RCC 7860 (cell line): ENCODE data around the gene ST3GAL3.

Experiments used
- DNase-seq: peaks from one replicate; pipeline ENCODE4 v3.0.0-alpha.2; 2015; ENCODE audit warnings: low spot score
- FAIRE-seq: peaks from 2 replicates; lab custom pipeline; 2012; peaks lifted over from hg19 to GRCh38; lab: Jason Lieb, UNC

The ST3GAL3 gene

DNA sequence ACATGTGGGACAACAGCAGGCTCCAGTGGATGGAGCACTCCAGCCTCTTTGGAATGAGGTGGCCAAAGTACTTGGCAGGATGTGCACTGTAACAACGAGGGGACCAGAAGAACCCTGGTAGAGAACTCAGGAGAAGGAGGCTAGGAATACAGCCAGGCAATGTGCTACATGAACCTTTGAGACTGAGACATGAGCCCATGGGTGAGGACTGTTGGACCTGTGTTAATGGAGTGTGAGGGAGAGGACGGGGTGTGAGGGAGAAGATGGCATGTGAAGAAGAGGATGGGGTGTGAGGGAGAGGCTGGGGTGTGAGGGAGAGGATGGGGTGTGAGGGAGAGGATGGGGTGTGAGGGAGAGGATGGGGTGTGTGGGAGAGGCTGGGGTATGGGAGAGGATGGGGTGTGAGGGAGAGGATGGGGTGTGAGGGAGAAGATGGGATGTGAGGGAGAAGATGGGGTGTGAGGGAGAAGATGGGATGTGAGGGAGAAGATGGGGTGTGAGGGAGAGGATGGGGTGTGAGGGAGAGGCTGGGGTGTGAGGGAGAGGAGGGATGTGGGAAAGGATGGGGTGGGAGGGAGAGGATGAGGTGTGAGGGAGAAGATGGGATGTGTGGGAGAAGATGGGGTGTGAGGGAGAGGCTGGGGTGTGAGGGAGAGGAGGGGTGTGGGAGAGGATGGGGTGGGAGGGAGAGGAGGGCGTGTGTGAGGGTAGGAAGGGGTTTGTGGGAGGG, 164.0 kb downstream of the ST3GAL3 start:
- FAIRE-seq = no peak
- no peak for DNase-seq

DNA sequence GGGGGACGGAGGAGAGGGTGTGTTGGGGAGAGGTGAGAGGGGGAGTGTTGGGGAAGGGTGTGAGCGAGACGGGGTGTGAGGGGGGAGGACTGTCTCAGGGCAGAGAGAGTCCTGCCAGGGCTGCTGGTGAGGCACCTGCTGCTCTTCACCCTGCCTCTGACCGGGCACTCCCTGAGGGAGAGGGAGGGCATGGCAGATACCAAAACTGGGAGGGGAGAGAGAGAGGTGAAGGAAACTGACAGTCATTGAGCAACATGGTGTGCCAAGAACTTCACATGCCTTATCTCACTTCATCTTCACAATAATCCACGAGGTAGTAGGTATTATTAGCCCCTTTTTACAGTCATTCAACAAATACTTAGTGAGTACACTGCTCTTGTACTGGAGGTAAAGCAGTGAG, 164.9 kb downstream of the ST3GAL3 start:
- no peak for DNase-seq
- no peak for FAIRE-seq

DNA sequence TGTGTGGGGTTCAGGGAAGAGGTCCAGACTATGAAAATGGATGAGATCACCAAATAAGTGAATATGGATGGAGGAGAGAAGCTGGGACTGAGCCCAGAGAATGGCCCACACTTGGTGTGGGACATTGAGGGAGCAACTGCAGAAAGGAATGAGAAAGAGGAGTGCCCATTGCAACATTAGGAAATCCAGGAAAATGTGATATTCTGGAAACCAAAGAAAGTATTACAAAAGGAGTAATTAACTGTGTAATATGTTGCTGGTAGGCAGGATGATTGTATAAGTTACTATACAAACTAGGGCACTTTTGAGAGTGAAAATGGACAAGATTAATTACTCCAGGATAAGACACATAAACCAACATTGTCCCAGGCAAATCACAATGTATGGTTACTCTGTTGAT, 166.5 kb downstream of the ST3GAL3 start:
- no peak for FAIRE-seq

DNA sequence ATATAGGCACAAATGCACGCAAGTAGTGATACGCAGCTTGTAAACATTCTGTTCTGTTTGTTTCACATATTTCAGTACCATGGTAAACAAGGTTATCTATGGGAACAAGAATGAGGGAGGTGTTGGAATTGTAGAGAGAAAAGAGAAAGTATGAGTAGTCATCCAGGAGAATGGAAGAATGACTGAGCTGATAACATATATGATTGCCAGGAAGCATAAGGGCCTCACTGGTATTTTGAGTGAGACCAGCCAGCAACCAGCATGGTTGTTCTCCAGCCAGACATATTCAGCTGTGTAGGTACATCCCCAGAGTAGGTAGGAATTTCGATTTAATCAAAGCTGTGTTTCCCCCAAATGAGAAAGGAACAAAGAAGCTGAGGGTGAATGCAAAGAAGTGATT, 167.4 kb downstream of the ST3GAL3 start:
- no peak for DNase-seq
- FAIRE-seq = no peak

More for the DNA sequence above, 166.5 kb downstream of the ST3GAL3 start:
- DNase-seq = no peak

DNA sequence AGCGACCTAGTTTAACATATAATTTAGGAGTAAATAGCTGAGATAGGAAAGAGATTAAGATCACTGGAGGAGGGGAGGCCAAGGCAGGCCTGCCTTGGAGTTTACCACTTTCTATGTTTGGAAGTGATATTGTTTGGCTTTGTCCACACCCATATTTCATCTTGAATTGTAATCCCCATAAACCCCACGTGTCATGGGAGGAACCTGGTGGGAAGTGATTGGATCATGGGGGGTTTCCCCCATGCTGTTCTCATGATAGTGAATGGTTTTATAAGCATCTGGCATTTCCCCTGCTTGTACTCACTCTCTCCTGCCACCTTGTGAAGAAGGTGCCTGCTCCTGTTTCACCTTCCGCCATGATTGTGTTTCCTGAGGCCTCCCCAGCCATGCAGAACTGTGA, 168.0 kb downstream of the ST3GAL3 start:
- no peak for DNase-seq
- no peak for FAIRE-seq

DNA sequence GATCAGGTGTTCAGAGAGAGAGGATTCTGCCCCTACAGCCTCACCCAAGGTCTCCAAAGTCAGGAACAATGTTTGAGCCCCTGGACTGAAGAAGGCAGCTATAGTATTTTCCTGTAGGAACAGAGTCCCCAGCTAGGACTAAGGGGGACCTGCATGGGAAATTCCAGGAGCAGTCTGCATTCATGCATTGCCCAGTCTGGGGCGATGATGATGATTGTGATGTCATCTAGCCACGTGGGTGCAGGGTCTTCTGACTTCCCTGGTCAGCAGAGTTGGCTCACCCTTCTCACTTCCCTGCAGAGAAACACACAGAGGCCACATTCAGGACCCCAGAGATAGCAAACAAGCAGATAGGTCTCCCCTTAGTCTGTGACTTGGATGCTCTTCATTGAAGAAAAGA, 169.8 kb downstream of the ST3GAL3 start:
- FAIRE-seq = no peak
- no peak for DNase-seq

DNA sequence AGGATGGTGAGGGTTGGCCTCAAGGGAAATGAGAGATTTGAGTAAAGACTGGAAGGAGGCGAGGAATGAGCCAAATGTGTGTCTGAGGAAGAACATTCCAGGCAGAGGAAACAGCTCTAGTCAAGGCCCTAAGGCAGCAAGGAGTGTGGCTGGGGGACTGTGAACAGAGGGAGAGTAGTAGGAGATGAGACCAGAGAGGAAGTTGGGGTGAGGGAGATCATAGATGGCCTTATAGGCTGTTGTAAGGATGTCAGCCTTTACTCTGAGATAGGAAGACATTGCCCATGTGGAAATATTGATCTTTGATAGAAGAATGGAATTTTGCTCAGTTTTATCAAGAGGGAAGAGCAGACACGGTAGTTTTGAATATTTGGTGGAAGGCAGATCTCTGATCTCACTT, 171.1 kb downstream of the ST3GAL3 start:
- FAIRE-seq (no peak), DNase-seq (no peak)

DNA sequence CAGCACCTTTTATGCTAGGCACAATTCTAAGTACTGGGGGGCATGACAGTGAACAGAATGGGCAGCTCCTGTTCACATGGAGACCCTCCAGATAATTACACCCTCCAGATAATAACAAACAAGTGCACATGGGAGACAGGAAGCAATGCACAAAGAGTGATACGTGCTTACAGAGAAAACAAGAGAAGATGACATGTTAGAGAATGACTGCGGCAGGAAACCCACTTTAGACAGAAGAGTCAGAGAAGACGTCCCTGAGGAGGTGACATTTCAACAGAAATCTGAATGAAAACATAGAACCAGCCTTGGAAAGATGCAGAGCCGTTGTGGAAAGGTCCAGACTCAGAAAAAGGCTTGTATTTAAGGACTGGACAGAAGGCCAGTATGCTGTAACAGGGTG, 171.5 kb downstream of the ST3GAL3 start:
- FAIRE-seq (no peak), DNase-seq (no peak)

DNA sequence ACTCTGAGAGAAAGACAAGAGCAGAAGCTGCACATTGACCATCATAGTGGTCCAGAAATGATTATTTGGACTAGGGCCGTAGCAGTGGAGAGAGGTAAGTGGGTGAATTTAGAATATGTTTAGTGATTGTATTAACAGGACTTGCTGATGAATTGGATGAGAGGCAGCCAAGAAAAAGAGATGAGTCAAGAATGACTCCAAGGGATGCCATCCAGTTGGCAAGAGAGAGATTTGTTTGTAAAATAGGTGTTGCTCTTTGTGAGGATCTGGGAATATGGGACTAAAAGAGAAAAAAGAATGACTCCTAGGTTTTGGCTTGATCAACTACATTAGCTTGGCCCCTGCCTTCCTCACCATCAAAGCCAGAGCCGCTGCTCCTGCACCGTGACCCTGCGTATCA, 172.1 kb downstream of the ST3GAL3 start:
- peak; percentile 13 for DNase-seq
- no peak for FAIRE-seq

DNA sequence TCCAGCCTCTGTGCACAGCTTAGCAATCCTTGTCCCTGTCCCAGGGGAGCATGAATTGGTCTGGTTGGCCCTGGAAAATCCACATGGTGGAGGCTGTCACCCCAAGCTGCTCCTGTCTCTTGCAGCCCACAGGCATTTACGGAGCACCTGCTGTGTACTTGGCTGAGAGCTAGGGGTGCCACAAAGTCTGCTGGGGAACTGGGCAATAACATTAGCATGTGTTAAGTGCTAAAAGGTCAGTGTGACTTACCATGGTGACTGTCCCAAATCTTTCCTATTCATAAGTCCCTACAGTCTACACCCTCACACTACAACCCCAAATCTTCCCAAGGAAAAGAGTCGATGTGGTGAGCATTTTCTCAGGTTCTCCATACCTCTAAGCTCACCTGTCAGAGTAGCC, 172.7 kb downstream of the ST3GAL3 start:
- FAIRE-seq (no peak), DNase-seq (no peak)

DNA sequence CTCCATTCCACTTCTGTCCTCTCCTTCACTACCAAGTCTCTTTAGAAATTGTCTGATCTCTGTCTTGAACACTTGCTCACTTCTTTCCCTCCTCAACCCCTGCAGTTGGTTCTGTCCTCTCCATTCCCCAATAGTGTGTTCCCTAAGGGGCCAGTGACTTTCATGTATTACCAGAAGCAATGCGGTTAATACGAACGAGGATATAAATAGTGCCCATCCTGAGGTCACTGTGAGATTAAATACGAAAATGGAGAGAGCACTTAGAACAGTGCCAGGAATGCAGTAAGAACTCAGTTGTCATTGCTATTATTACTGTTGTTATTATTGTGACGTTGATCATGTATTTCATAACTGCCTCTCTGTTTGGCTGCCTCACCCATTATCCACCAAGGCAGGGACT, 173.3 kb downstream of the ST3GAL3 start:
- no peak for DNase-seq
- FAIRE-seq = no peak

DNA sequence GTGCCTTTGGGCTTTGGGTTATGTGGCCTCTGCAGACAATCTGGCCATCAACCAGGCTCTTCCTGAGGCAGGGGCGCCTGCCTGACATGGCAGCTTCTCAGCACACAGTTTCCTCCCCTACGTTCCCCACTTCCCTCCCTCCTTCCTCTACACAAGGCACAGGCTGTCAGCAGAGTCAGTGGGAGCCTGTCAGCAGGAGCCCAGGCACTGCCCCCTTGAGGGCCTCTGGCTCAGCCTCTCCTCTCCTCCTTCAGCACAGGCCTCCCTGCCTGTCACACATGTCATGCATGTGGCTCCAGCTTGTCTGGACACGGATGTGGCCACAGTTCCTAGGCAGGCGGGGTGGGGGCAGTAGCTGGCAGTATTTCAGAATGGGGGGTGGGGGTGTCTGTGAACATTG, 174.1 kb downstream of the ST3GAL3 start:
- DNase-seq (no peak), FAIRE-seq (no peak)

DNA sequence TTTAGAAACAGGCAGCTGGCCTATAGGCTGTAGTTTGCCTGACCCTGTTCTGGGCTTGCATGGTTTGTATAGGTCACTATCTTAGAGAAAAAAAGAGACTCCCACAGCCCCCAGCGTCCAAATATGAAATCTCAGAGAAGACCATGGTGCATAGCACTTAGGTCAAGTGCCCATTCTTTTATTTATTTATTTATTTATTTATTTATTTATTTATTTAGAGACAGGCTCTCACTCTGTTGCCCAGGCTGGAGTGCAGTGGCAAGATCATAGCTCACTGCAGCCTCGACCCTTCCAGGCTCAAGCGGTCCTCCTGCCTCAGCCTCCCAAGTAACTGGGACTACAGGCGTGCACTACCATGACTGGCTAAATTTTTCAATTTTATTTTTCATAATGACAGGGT, 175.4 kb downstream of the ST3GAL3 start:
- FAIRE-seq = no peak

DNA sequence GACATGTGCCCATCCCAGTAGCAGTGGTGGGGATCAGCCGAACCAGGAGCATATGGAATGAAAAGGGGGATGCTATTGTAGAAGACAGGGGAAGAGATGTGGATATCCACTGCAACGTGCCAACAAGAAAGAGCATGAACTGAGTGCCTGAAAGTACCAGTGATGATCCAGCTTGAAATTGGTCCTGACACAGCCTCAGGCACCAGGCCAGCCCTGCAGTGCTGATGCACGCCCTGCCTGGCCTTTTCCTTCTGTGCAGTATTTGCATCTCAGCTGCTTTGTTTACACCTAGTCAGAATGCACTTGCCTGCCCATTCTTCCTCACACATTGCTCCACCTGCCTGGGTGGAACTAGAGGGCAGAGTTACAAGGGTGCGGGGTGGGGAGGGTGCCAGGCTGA, 176.0 kb downstream of the ST3GAL3 start:
- DNase-seq = no peak
- FAIRE-seq = no peak

More for the DNA sequence above, 175.4 kb downstream of the ST3GAL3 start:
- no peak for DNase-seq

DNA sequence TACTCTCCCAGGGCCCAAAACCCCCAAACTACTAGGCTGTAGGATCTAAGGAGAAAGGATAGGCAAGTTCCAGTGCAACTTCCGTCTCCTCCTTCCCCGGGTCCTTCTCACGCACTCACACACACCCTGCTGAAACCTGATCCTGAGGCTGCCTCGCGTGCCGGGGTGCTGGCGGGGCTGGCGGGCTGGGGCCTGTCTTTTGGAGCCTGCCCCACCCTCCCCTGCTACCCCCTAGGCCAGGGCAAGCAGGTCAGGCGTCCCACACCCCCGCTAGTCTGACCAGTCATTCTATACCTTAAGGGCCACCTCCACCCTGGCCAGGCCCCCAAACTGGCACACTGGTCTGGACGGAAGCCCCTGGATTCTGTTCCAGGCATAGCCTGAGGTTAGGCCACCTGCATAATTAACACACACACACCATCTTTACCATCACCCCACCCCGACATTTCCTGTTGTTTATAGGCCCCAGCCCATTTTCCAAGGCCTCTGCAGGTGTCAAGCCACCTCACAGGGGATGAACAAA, 178.0 kb downstream of the ST3GAL3 start:
- FAIRE-seq (no peak), DNase-seq (no peak)

DNA sequence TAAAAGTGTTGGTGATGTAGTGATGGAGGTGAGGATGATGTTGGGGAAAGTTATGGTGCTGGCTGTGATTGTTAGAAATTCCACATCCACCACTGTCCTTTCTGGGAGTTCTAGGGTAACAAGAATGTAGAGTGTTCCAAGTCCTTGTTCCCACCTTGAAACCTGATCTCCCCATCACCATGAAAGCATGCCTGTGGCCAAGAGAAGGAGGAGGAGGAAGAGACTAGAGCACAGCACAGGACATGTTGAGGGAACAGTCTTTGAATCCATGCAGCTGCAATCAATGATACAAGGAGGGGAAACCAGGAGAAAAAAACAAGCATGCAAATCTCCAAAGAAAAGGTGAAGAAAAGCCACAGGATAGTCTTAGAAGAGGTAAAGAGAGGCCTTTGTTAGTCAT, 180.4 kb downstream of the ST3GAL3 start:
- no peak for DNase-seq
- no peak for FAIRE-seq

DNA sequence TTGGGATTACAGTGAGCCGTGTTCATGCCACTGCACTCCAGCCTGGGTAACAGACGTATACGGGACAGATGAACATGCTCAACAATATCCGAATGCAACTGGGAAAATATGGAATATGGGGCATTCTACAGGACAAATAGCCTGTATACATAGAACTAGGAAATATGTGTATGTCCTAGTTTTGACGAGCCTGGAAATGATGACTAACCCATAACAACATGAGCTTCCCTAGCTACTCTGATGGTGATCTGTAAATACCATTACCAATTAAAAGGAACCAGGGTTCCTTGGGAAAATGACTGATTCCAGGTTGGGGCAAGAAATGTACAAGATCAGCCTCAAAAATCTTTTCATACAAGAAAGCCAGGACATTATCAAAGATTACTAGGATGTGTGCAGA, 183.5 kb downstream of the ST3GAL3 start:
- no peak for FAIRE-seq
- DNase-seq = no peak

DNA sequence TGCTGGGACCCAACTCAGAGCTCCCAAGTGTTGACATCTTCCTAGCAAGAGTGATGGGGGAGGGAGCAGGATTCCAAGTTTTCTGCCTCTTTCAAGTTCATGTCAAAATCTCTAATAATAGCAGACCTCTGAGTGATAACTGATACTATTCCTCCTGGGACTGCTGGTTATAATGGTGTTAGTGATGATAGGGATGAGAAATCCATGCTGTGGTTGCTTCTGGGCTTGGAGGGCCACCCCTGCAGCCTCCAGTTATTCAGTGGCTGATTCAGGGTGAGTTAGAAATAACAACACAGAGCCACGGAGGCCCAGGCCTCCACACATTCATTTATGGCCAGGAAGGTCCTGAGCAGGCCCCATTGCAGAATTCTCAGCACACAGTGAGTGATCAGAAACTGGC, 185.7 kb downstream of the ST3GAL3 start:
- FAIRE-seq = no peak

DNA sequence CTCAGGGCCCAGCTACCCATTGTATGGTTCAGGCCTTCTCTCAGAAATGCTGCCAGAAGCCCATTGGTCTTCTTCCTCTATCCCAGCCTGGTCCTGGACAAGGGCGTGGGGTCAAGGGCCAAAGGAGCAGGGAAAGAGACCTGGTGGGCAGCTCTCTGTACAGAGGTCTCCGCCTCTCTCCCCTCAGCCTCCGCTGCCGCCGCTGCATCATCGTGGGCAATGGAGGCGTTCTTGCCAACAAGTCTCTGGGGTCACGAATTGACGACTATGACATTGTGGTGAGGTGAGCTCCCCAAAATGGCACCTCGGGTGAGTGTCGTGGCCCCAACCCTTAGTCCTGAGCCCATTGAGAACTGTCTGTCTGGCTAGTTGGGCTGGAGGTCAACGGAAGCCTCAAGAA, 191.6 kb downstream of the ST3GAL3 start:
- no peak for DNase-seq
- no peak for FAIRE-seq

More for the DNA sequence above, 185.7 kb downstream of the ST3GAL3 start:
- DNase-seq = no peak

DNA sequence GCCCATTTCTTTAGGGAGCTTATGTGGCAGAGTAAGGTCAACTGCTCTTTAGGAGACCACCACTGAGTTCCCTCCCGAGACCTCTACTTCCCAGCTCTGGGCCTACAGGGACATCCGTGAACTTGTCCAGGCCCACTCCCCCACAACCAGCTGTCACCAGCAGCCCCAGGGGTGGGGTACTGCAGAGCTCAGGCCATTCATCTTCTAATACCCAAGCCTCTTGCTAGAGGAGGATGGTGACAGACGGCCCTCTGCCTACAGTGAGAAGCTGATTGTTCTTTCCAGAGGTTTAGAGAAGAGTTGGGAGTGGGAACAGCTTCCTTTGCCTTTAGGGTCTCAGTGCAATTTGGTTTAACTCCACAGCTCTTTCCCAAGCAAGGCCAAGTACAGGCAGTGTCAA, 193.1 kb downstream of the ST3GAL3 start:
- no peak for FAIRE-seq

DNA sequence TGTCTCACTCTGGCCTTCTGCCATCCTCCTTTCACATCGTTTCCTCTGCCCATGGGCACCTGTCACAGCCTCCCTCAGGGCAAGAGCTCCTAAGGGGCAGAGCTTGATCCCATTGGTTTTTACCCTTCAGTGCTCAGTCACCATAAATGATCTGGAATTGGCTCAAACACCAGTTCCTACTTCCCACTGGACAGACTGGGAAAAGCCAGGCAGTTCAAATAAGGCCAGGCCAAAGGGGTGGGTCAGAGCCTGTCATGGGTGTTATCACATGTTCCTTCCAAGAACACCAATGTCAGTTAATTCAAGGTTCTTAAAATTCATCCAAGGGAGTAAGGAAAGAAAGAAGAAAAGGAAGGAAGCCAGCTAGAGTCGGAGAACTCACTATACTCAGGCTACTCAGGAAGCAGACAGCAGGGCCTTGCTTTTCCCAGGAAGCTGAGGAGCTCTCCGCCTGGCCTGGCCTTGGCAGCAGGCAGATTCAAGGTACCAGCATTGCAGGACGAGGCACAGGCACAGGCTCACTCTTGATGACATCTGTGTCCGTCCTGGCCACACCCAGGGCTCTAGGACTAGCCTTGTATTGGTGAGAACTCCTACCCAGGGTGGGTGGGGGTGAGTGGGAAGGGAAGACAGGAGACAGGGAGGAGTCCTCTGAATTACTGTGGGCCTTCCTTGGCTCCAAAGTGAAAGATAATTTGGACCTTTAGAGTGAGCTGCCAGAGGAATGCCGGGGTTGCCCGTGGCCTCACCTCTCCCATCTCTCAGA, 194.0 kb downstream of the ST3GAL3 start:
- no peak for FAIRE-seq

More for the DNA sequence above, 193.1 kb downstream of the ST3GAL3 start:
- DNase-seq = no peak

More for the DNA sequence above, 194.0 kb downstream of the ST3GAL3 start:
- DNase-seq = no peak
